Measurements from ENCODE around the gene HSD3B1.
"Not testable (repeated sequence)": the region's sequence is repeated elsewhere in the genome, so short reads cannot be mapped to it uniquely, and the experiment has no call there.

The HSD3B1 gene

DNA sequence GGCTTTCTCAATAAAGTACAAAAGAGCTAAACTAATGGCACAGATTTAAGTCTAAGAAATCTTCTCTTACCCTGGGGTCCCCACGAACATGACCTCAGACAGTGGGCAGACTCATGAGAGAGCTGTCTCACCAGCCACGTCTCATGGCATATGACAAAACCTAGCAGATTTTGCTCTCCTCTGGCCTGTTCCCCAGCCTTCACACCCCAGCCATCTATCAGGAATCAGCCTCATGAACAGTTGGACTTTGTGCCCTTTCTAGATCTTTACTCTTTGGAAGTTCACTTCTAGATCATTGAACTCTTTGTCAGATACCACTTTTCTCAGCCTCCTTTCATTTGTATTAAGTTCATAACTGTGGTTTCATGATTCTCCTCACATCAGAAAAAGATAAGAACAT is 14.2 kb upstream of the HSD3B1 start:
- DNase-seq, result no peak

DNA sequence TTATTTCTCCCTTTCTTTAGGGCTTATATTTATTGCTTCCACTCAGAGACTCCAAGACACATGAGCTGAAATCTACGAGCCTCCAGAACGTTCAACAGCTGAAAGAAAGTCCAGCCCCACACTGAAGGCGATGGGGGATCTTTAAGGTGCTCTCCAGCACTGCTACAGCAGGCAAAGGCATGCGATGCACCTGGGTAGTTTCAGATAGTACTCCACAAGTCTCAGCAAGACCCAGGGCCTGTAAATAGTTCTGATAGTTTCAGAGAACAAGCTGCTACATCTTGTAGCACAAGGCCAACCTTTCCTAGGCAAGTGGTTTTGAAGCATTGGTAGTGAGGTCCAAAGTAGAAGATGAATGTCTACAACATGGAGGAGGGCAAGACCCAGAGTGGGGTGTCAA is 2.2 kb upstream of the HSD3B1 start:
- DNase-seq, result no peak

DNA sequence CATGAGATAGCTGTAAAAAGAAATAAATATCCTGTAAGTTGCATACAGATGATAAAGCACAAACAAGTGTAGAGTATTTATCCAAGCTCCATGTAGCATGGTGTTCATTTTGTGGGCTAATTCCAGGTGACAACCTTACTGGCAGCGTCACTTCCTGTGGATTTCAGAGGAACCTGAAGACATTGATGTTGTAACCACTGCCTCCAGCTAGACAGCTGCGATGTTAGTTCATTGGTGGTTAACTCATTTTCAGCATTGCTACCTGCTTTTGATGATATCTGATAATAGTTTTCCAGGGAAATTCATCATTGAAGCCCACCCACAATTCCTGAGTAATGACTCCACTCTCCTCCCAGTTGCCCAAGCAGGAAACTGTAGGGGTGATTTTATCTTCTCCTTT is 3.0 kb downstream of the HSD3B1 start:
- DNase-seq, result no peak

DNA sequence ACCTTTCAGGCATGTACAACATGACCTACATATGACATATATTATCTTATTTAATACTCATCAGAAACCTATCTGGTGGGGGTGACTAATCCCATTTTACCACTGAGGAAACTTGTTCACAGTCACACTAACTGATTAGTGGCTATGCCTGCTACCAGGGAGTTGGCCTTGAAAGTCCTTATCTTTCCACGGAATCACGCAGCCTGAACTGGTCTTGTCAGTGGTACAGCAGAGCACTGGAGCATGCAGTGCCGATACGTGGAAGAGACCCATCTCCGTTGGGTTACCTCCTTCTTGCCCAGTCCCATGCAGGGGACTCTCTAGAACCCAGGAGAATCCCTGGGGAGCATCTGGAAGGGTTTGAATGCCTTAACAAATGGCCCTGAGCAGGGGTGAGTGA is 8.2 kb downstream of the HSD3B1 start:
- DNase-seq, result no peak

DNA sequence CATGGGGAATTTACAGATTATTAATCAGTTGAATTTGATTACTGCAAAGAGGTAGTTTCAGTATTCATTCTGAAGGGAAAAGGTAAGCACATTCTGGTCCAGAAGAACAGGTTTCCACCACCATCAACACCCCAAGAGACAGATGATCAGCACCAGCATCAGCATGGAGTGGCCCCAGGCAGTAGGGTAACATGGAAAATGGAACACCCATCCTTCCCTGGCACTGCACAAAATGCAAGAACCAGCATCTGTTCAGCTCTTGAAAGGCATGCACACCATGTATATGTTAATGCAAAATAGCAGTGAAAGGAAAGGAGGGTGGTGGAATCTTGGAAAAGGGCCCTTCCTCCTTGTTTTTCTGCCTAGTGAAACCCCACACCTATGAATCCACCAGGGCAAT is 9.2 kb downstream of the HSD3B1 start:
- DNase-seq, result no peak

DNA sequence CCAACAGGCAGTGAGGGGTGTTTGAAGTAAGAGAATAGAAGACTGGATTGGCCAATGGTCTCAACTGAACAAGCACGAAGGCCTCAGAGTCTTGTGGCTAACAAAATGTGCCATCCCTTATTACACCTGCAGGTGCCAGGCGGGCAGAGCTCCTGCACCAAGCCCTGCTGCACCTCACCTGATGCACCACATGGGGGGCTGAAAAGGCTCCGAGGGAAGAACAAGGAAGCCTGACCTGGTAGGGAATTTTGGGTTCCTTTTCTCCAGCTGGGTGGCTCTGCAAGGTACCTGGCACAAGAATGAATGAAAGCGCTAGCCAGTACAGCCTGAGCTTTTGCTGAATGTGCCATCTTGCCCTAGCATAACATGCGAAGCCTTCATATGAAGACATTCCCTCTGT is 9.7 kb downstream of the HSD3B1 start:
- no peak for DNase-seq

DNA sequence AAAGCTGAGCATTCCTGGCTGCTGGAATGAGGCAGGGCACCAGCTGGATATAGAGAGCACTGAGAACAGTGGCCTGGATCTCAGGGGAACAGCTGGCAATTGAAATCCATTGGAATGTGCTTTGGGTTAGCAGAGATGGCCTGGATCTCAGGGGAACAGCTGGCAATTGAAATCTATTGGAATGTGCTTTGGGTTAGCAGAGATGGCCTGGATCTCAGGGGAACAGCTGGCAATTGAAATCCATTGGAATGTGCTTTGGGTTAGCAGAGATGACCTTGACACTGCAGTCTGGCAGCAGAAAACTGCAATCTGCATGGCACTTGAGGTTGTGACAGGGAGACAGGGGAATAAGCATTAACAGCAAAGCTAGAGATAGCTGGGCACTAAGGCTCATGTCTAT is 10.7 kb downstream of the HSD3B1 start:
- not testable (repeated sequence) for DNase-seq

DNA sequence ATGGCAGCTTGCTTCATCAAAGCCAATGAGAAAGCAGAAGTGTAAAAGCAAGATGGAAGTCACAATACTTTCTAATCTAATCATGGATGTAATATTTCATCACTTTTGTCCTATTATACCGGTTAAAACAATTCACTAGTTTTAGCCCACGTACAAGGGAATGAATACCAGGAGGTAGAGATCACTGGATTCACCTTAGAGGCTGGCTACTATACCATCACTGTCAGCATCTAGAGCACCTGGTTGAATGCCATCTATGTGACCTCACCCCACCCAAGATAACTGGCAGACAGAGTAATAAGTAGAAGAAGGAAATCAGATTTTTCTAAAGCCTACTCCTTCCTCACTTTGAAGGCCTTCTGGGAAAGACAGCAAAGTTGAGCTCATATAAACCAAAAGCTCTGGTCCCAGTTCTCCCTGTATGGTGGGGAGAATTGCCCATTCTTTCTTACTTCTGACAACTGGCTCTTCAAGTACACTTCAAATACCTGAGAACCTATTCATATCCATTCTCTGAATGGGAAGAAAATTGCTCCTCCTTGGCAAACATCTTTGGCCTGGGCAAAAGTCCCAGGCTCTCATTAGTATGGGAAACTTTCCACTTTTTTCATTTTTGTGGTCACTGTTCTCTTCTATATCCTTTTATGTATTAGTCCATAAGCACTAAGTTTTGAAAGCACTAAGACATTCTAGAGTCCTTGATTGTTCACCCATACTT is 24.8 kb downstream of the HSD3B1 start:
- no peak for DNase-seq

DNA sequence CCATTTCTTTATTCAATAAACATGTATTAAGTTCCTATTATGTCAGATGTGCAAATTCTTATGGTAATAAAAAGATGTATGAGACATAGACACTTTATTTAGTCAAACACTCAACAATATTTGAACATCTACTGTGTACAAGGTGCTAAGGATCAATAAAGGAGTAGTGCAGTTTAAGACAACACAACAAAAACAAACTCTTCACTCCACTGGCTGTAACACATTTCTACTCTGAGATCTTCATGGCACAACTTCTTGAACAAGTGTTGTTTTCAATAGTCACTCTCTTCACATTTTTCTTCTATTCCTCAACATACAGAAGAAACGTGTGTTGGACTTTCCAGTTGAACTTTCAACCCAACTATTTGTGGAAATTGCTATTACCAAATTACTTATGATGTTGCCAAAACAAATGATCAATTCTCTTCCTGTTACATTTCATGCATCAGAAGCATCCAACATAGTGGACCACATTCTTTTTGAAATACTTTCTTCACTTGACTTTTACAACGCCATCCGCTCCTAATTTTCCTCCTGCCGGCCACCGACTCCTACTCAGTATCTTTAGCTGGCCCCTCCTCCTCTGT is 25.4 kb downstream of the HSD3B1 start:
- no peak for DNase-seq

DNA sequence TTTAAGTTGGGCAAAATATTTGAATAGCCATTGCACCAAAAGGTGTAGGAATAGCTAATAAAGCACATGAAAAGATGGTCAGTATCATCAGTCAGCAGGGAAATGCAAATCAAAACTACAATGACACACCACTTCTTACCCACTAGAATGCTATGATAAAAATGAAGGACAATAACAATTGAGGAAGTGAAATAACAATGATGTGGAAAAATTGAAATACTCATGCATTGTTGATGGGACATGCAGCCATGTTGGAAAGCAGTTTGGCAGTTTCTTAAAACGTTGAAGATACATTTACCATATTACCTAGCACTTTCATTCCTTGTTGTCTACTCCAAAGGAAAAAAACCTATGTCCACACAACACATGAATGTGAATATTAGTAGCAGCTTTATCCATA is 28.4 kb downstream of the HSD3B1 start:
- DNase-seq, result no peak

DNA sequence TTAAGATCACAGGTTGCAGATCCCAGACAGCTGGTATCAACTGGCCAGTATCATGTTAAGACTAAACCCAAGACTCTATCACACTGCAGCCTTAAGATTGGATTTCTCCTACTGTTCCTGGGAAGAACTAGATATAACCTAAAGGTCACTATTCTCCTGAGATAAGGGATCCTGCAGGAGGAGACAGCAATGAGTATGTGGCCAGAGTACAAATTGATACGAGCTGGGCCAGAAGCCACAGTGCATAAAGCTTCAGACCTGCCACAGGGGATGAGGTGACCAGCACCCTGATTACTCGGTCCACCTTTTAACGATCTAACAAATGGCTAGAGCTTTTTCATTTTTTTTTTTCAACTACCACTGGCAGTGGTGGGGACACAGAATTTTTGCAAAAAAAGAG is 31.0 kb downstream of the HSD3B1 start:
- DNase-seq, result no peak

DNA sequence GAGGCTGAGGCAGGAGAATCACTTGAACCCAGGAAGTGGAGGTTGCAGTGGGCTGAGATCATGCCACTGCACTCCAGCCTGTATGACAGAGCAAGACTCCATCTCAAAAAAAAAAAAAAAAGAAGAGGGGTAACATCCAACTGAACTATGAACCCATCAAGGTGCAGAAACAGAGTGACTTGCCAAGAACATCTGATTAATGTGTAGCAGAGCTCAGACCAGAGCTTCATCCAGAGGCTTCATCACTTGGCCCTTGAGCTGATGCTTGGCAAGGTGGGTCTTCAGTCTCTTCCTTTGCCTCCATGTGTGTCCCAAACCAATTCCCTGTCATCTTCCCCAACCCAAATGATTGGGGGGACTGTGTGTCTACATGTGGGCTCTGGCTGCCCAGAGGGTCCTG is 32.6 kb downstream of the HSD3B1 start:
- DNase-seq, result no peak

DNA sequence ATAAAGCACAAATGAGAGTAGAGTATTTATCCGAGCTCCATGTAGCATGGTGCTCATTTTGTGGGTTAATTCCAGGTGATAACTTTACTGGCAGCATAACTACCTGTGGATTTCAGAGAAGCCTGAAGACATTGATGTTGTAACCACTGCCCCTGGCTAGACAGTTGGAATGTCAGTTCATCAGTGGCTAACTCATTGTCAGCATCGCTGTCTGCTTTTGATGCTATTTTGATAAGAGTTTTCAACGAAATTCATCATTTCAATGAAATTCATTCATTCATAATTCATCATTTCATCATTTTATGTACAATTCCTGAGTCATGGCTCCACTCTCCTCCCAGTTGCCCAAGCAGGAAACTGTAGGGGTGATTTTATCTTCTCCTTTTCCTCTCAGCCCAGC is 34.4 kb downstream of the HSD3B1 start:
- DNase-seq, result no peak

DNA sequence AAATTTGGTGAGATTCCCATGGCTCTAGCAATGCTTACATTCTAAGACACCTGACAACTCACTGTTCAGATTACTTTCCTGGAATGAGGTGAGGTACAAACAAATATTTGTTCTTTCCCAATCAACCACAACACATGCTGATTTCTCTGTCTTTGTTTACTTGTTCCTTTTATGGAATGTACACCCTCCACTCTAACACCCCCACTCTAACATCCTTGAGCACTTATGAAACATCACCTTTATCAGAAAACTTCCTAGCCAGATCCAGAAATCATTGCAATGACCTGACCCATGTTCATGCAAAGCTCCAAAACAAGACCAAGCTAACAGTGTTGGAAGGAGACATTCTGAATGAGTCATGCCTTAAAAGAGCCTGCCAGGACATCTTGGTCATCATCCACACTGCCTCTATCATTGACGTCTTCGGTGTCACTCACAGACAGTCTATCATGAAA is 35.5 kb downstream of the HSD3B1 start:
- no peak for DNase-seq

DNA sequence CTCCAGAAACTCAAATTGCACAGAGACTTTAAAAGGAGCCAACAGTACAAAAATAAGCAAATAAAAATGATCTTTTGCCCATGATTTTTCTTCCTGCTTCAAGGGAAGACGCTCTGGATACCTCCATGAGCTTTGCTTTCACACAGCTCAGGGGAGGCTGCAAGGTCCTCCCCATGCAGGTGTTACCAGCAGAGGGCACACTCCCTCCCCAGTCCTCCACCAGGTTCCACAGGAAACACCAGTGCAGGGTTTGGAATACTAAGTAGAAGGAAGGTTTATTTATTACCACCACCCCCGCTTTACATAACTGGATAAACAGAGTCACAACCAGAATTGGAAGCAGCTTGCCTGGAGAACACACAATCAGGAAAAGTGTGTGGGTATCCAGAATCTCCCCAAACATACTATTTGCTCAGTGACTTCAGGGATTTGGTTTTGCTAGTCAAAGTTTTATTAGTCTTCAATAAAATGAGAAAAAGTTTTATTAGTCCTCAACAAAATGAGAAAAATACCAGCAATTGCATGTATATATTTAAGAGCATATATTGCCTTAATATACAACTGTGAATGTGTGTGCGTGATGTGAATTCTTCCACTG is 37.3 kb downstream of the HSD3B1 start:
- no peak for DNase-seq

DNA sequence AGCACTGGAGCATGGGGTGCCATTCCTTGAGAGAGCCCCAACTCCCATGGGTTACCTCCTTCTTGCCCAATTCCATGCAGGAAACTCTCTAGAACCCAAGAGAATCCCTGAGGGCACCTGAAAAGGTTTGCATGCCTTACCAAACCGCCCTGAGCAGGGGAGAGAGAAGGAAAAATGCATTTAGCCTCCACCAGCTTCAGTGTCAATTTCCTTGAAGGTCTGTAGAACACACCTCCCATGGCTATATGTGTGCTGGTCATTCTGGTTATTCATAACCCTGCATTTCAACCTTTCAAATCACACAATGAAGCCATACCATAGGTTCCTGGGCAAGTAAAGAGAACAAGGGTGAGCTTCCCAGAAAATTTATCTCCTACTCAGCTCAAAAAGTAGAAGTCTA is 39.6 kb downstream of the HSD3B1 start:
- DNase-seq, result no peak

DNA sequence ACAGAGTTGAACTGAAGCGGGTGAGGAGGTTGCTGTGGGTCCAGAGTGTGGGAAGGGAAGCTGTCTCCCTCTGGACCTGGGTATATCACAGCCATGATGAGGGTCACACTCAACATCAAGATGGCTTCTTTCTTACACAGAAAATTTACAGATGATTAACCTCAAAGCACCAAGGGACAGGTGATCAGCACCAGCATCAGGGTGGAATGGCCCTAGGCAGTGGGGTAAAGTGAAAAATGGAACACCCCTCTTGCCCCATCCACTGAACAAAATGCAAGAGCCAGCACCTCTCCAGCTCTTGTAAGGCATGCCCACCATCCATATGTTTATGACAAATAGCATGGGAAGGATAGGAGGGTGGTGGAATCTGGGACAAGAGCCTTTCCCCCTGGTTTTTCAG is 40.3 kb downstream of the HSD3B1 start:
- DNase-seq, result no peak

DNA sequence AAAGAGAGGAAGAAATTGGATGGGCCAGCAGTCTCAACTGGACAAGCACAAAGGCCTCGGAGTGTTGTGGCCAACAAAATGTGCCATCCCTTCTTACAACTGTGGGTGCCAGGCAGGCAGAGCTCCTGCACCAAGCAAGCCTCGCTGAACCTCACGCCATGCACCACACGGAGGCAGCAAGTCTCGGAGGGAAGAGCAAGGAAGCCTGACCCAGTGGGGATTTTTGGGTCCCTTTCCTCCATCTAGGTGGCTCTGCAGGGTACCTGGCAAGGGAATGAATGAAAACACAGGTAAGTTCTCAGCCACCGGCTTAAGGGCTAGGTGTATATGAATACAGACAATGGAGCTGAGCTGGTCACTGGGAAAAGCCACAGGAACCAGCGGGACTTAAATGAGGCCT is 40.8 kb downstream of the HSD3B1 start:
- DNase-seq, result no peak

DNA sequence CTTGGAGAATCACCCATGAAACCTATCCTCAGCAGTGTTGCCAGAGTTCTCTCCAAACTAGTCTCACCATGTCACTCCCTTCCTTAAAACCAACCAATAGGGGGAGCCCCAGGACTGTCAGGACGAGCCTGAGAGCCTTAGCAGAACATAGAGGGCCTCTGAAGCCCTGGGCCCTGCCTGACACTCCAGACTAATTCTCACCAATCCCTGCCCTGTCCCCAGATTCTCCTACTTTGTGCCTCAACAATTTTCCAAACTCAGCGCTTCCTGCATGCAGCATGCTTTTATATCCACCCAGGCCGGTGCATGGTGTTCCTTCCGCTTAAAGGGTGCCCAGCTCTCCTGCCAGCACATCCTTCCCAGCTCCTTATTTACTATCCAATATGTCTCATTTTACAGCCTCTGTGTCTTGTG is 42.7 kb downstream of the HSD3B1 start:
- peak; percentile 35 to 68 for DNase-seq

DNA sequence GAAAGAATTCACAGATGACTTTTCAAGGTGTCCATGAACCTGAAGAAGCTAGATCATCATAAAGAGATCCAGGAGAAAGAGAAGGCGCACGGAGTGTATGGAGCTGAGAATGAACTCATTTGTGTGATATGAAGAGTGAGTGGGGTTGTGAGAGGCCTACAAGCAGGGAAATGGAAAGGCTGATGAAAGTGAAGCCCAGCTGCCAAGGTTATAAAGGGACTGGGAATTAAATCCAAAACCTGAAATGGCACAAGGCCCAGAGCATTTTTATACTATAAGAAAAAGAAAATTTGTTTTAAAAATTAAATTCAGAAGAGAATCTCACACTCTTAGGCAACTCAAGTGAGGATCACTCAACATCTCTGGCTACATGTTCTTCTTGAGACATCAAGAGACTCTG is 43.4 kb downstream of the HSD3B1 start:
- no peak for DNase-seq

DNA sequence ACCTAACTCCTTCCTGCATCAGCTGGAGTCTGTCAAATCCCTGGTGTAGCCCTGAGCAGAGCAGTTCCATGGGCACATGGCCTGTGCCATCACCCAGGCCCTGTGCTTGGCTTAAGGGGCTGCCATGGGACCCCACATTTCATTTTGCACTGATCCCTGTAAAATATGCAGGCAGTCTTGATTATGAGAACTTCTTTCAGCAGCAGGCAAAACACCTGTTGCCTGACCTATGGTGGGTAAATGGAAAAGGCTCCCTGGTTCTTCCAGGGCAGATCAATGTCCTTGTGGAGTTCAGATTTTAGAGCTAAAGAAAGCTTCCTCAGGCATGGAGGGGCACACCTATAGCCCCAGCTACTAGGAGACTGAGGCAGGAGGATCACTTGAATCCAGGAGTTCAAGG is 44.2 kb downstream of the HSD3B1 start:
- DNase-seq, result no peak

DNA sequence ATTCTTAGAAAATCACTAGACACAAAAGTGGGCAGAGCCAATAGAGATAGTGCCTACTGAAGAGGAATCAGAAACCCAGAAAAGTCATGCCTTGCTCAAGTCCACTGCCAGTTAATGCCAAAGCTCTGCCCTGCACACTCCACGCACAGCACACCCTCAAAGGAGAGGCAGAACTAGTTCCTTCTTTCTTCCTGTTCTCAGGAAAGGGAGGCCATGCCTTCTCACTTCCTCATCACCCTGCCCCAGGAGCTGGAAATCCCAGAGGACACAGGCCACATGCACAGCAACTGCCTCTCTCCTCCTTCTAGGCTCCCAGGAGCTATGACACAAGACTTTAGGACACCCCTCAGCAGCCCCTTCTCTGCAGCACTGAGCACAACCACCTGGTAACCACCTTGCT is 45.6 kb downstream of the HSD3B1 start:
- not testable (repeated sequence) for DNase-seq

DNA sequence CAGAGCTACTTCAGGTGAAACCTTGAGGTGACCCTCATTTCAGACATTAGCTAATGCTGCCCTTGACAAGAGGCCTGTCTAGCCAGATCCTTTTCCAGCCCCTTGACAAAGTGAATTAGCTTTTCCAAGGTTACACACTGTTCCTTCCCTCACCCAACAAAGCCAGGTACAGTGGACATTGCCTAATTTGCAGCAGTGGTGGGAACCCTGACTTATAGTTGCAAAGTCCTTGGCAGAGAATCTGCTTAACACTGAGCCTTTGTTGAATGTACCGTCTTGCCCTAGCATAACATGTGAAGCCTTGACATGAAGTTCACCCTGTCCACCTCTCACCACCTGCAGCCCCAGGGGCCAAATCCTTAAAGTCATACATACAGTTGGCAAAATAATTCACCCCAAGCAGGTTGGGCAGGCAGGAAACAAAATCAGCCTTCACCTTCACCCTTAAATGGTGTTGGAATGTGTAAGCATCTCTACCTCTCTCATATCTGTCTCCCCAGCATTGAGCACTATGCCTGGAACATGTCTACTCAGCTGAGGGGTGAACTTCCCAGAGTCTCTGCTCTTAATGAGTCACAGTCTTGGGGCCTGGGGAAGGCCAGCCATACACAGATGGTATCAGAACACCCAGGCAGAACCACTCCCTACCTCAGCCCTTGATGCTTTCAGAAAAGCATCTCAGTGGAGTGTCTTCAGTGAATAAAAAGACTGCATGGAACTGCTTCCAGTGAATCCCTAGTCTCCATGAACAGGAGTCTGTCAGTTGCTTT is 46.5 kb downstream of the HSD3B1 start:
- DNase-seq, result not testable (repeated sequence)

DNA sequence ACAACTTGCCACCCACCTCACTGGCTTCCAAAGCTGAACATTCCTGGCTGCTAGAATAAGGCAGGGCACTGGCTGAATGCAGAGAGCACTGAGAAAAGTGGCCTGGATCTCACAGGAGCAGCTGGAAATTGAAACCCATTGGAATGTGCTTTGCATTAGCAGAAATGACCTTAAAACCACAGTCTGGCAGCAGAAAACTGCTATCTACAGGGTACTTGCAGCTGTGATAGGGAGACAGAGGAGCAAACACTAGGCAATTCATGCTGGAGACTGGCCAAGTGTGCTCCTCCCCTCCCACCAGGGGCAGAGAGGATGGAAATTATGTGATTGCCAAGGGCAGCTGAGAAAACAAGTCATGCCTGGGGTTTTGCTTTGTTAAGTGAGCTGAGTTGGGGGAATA is 47.2 kb downstream of the HSD3B1 start:
- peak; percentile 46 to 67 for DNase-seq

Measured in NCI-H1930 (cell line).